Keratinocyte (primary cell): ENCODE measurements around the gene MAP7. TPM values are rescaled to one million over a fixed set of nuclear protein-coding genes. Genes with fewer than 3 reads are reported as not detected.
"Not testable (repeated sequence)": the region's sequence is repeated elsewhere in the genome, so short reads cannot be mapped to it uniquely, and the experiment has no call there.

Experiments used
- DNase-seq: peaks from one replicate; pipeline ENCODE4 v3.0.0-alpha.2; 2011; ENCODE audit warnings: low read depth, missing footprints, low spot score
- FAIRE-seq: peaks from 2 replicates; lab custom pipeline; 2011; peaks lifted over from hg19 to GRCh38; lab: Jason Lieb, UNC
- H2AFZ ChIP-seq: 2 replicates; pipeline ENCODE4 v1.6.0; 2012; ENCODE audit warnings: low read length, control low read depth, inconsistent platforms; ENCODE audit not compliant: control insufficient read depth
- H3K27ac ChIP-seq: 2 replicates; pipeline ENCODE4 v1.5.1; 2011; ENCODE audit warnings: low read length; ENCODE audit not compliant: control insufficient read depth, insufficient read depth
- H3K27me3 ChIP-seq: 3 replicates; pipeline ENCODE4 v1.6.0; 2011; ENCODE audit warnings: low read length; ENCODE audit not compliant: control insufficient read depth, insufficient read depth; ENCODE audit errors: extremely low read depth
- H3K36me3 ChIP-seq, 2 experiments: 2 replicates in 1 of 2; 3 replicates in 1 of 2; pipeline ENCODE4 v1.5.1; 2011; ENCODE audit warnings: low read length in 2 of 2, mild to moderate bottlenecking in 1 of 2; ENCODE audit not compliant: control insufficient read depth in 2 of 2, insufficient read depth in 2 of 2; ENCODE audit errors: extremely low read depth in 1 of 2
- H3K4me1 ChIP-seq: 3 replicates; pipeline ENCODE4 v1.5.1; 2011; ENCODE audit warnings: low read length; ENCODE audit not compliant: control insufficient read depth, insufficient read depth; ENCODE audit errors: extremely low read depth
- H3K4me2 ChIP-seq: 3 replicates; pipeline ENCODE4 v1.6.0; 2011; ENCODE audit warnings: low read depth, low read length; ENCODE audit not compliant: control insufficient read depth, insufficient read depth; ENCODE audit errors: extremely low read depth
- H3K4me3 ChIP-seq, 3 experiments: fragments of 200-600 bp in 1 of 3; sonication (generic) in 1 of 3; 2 replicates in 2 of 3; 3 replicates in 1 of 3; pipeline ENCODE4 v1.5.1; 2011 to 2016; ENCODE audit warnings: low read length in 3 of 3, mild to moderate bottlenecking in 3 of 3, control low read depth in 2 of 3, inconsistent platforms in 1 of 3, low read depth in 1 of 3, mixed read lengths in 1 of 3, mixed run types in 1 of 3, moderate library complexity in 1 of 3; ENCODE audit not compliant: control insufficient read depth in 2 of 3, insufficient read depth in 2 of 3; ENCODE audit errors: extremely low read depth in 1 of 3
- H3K79me2 ChIP-seq: 2 replicates; pipeline ENCODE4 v1.6.0; 2012; ENCODE audit warnings: low read length; ENCODE audit not compliant: control insufficient read depth, insufficient read depth
- H3K9ac ChIP-seq: 3 replicates; pipeline ENCODE4 v1.6.0; 2011; ENCODE audit warnings: low read length; ENCODE audit not compliant: control insufficient read depth, insufficient read depth; ENCODE audit errors: extremely low read depth
- H3K9me1 ChIP-seq: 3 replicates; pipeline ENCODE4 v1.6.0; 2011; ENCODE audit warnings: low read length; ENCODE audit not compliant: control insufficient read depth, insufficient read depth; ENCODE audit errors: extremely low read depth
- H3K9me3 ChIP-seq: 2 replicates; pipeline ENCODE4 v1.5.1; 2012; ENCODE audit warnings: low read depth, low read length; ENCODE audit not compliant: control insufficient read depth
- H4K20me1 ChIP-seq: 3 replicates; pipeline ENCODE4 v1.6.0; 2011; ENCODE audit warnings: low read length; ENCODE audit not compliant: control insufficient read depth, insufficient read depth; ENCODE audit errors: extremely low read depth
- CTCF ChIP-seq, 3 experiments: IDR thresholded peaks in 1 of 3; conservative IDR thresholded peaks in 1 of 3; optimal IDR thresholded peaks in 1 of 3; 2 replicates in 2 of 3; 3 replicates in 1 of 3; pipeline versions ENCODE3 to v1.5.1; 2011; ENCODE audit warnings: low read length in 3 of 3, mild to moderate bottlenecking in 3 of 3, moderate library complexity in 2 of 3, control low read depth in 1 of 3, inconsistent platforms in 1 of 3; ENCODE audit not compliant: insufficient read depth in 2 of 3; ENCODE audit errors: extremely low read depth in 1 of 3
- EZH2 ChIP-seq: IDR thresholded peaks from one replicate; pipeline ENCODE4 v1.6.1; 2012; ENCODE audit warnings: inconsistent platforms, mild to moderate bottlenecking, low read length, moderate library complexity
- dilution Hi-C: fragments of 300-500 bp; cut with MboI; formaldehyde crosslinking; loops from one replicate; pipeline ENCODE4 v1.7.0; 2020; ENCODE audit warnings: low sequenced_read_pairs; ENCODE audit not compliant: extremely low pct_ligation_motif_present
- polyA plus RNA-seq, 5 experiments: library from polyadenylated mRNA; depleted of rRNA in 3 of 5; stranded (reverse) in 3 of 5; stranded (forward) in 1 of 5; unstranded in 1 of 5; fragments of >200 nt; gene quantifications; 1 replicate in 1 of 5; 2 replicates in 3 of 5; 3 replicates in 1 of 5; pipeline versions ENCODE4 v1.2.1 to v1.2.3, GENCODE V29; 2011 to 2012; ENCODE audit warnings: missing spikeins in 2 of 5, low read depth in 1 of 5, low replicate concordance in 1 of 5

The MAP7 gene
- polyA plus RNA-seq, 1 donor (not counting 4 experiments of a cell fraction or from before 2014, with no cell fraction given) = 11.8 TPM

GRCh38 chr6:136586295-136586694 lies 36.1 kb upstream of the MAP7 start:
- Histone ChIP-seq H3K36me3 (no peaks in the 10 kb centered on the region), H3K4me3 (no peak overlapping the region), H3K9ac (no peak overlapping the region), H3K9me1 (no peaks in the 10 kb centered on the region), H2AFZ (no peak overlapping the region), H3K9me3 (no peaks in the 10 kb centered on the region), H3K4me2 (no peak overlapping the region), H3K79me2 (no peaks in the 10 kb centered on the region), H4K20me1 (no peaks in the 10 kb centered on the region), H3K4me1 (no peaks in the 10 kb centered on the region), H3K27me3 (no peaks in the 10 kb centered on the region), H3K27ac (no peak overlapping the region)
- TF ChIP-seq CTCF (optimal IDR thresholded peaks at IDR 0.05 in 1 of 3, IDR thresholded peaks at IDR 0.05 in 1 of 3, conservative IDR thresholded peaks at IDR 0.05 in 1 of 3; ENCODE audit: extremely low read depth in 1 of 3, insufficient read depth in 2 of 3, low read length in 3 of 3) = no peak
- TF ChIP-seq EZH2 = no peak
- DNase-seq = no peak
- no peak for FAIRE-seq
- dilution Hi-C loops = no loop called here

GRCh38 chr6:136585523-136585922 lies 35.3 kb upstream of the MAP7 start:
- H4K20me1 ChIP-seq, H3K4me2 ChIP-seq, H3K27ac ChIP-seq, H3K9me3 ChIP-seq, H3K9ac ChIP-seq, H3K9me1 ChIP-seq, H3K4me3 ChIP-seq, DNase-seq, dilution Hi-C loops, FAIRE-seq, H3K4me1 ChIP-seq, H2AFZ ChIP-seq, H3K36me3 ChIP-seq, H3K79me2 ChIP-seq, H3K27me3 ChIP-seq: not testable (repeated sequence)

GRCh38 chr6:136584290-136584689 lies 34.1 kb upstream of the MAP7 start:
- H3K9ac ChIP-seq, H3K27me3 ChIP-seq, H3K4me3 ChIP-seq, H4K20me1 ChIP-seq, DNase-seq, H2AFZ ChIP-seq, H3K9me1 ChIP-seq, dilution Hi-C loops, H3K4me1 ChIP-seq, H3K27ac ChIP-seq, H3K9me3 ChIP-seq, H3K79me2 ChIP-seq, FAIRE-seq, H3K36me3 ChIP-seq, H3K4me2 ChIP-seq: not testable (repeated sequence)
